CD8-positive, alpha-beta memory T cell (primary cell): ENCODE data around the gene SPATA6. TPM values are rescaled to one million over a fixed set of nuclear protein-coding genes. Genes with fewer than 3 reads are reported as not detected.

Experiments used
- CTCF ChIA-PET: fragments of 350-600 bp; sonication (Branson Sonifier 250); formaldehyde crosslinking; loops from one replicate; lab custom pipeline; 2021; ENCODE audit warnings: antibody characterized with exemption; lab: Charles Lee
- POLR2A ChIA-PET: fragments of 350-600 bp; sonication (Branson Sonifier 250); formaldehyde crosslinking; loops from one replicate; lab custom pipeline; 2021; ENCODE audit warnings: antibody characterized with exemption; lab: Charles Lee
- DNase-seq, 5 donors: peaks; one replicate each; pipeline versions ENCODE4 v3.0.0 to v3.0.0-alpha.2; 2020 to 2022; ENCODE audit warnings: mixed read lengths in 1 of 5
- H3K27ac ChIP-seq: one replicate; pipeline ENCODE4 v1.7.0; 2013; ENCODE audit warnings: low read depth, mild to moderate bottlenecking, low read length, moderate library complexity
- H3K27me3 ChIP-seq: 2 replicates; pipeline ENCODE4 v1.7.0; 2013; ENCODE audit warnings: low read length, mild to moderate bottlenecking; ENCODE audit not compliant: insufficient read depth, poor library complexity, severe bottlenecking
- H3K36me3 ChIP-seq: 2 replicates; pipeline ENCODE4 v1.7.0; 2013; ENCODE audit warnings: mild to moderate bottlenecking, low read length, moderate library complexity; ENCODE audit not compliant: insufficient read depth
- H3K4me1 ChIP-seq: 2 replicates; pipeline ENCODE4 v1.7.0; 2013; ENCODE audit warnings: mild to moderate bottlenecking, low read length, moderate library complexity; ENCODE audit not compliant: insufficient read depth
- H3K4me3 ChIP-seq: 2 replicates; pipeline ENCODE4 v1.7.0; 2013; ENCODE audit warnings: mild to moderate bottlenecking, low read length
- H3K9me3 ChIP-seq: 2 replicates; pipeline ENCODE4 v1.7.0; 2013; ENCODE audit warnings: mild to moderate bottlenecking, low read length
- H3K27ac Mint-ChIP-seq, 8 donors: one replicate each; pipeline ENCODE4 v1.8.0; 2020 to 2021; ENCODE audit warnings: mixed read lengths in 8 of 8, mild to moderate bottlenecking in 6 of 8, inconsistent platforms in 3 of 8, moderate library complexity in 3 of 8
- H3K27me3 Mint-ChIP-seq, 2 donors: one replicate each; pipeline ENCODE4 v1.8.0; 2020 to 2021; ENCODE audit warnings: mixed read lengths in 2 of 2, mild to moderate bottlenecking in 1 of 2, moderate library complexity in 1 of 2
- H3K36me3 Mint-ChIP-seq, 3 donors: one replicate each; pipeline ENCODE4 v1.8.0; 2020 to 2021; ENCODE audit warnings: mixed read lengths in 3 of 3, inconsistent platforms in 1 of 3, mild to moderate bottlenecking in 1 of 3
- H3K4me1 Mint-ChIP-seq, 3 donors: one replicate each; pipeline ENCODE4 v1.8.0; 2020 to 2021; ENCODE audit warnings: mixed read lengths in 3 of 3, inconsistent platforms in 1 of 3, mild to moderate bottlenecking in 1 of 3
- H3K4me3 Mint-ChIP-seq, 7 donors: one replicate each; pipeline ENCODE4 v1.8.0; 2020 to 2021; ENCODE audit warnings: mixed read lengths in 7 of 7, mild to moderate bottlenecking in 6 of 7, moderate library complexity in 4 of 7, inconsistent platforms in 2 of 7
- H3K9me3 Mint-ChIP-seq, 5 donors: one replicate each; pipeline ENCODE4 v1.8.0; 2020 to 2022; ENCODE audit warnings: mixed read lengths in 5 of 5, mild to moderate bottlenecking in 3 of 5, moderate library complexity in 2 of 5, inconsistent platforms in 1 of 5
- polyA plus RNA-seq: library from polyadenylated mRNA; unstranded; fragments of 300-500 nt; fragmentation: Illumina TruSeq; gene quantifications from one replicate; pipeline ENCODE4 v1.2.3, GENCODE V29; 2021
- total RNA-seq, 2 experiments: library from RNA; stranded (reverse); gene quantifications; one replicate each; pipeline ENCODE4 v1.2.3, GENCODE V29; 2021

SPATA6 gene
- total and polyA plus RNA-seq, 3 experiments from 2014 or later: 0.35 to 1.6 (median 0.72) TPM

- no peaks in the 10 kb centered on the region for H3K27me3 ChIP-seq
- no peaks in the 10 kb centered on the region for H3K4me1 ChIP-seq
- CTCF ChIA-PET: no interaction called here
- Mint-ChIP-seq H3K36me3 (no peaks in the 10 kb centered on the region), H3K27me3 (peaks cover 2 to 6% of the 10 kb centered on the region in 2 donors), H3K4me1 (no peaks in the 10 kb centered on the region), H3K4me3 (no peak overlapping the region), H3K9me3 (peaks cover 0 to 3% (median 0%) of the 10 kb centered on the region in 5 donors), H3K27ac (no peak overlapping the region)
- H3K9me3 ChIP-seq: no peaks in the 10 kb centered on the region
- H3K27ac ChIP-seq: no peak overlapping the region
- DNase-seq: no peak
- H3K36me3 ChIP-seq: no peaks in the 10 kb centered on the region
- POLR2A ChIA-PET: no interaction called here
- no peak overlapping the region for H3K4me3 ChIP-seq
Measured at GRCh38 chr1:48418742-48419141, 53.3 kb downstream of the SPATA6 start.

- Mint-ChIP-seq H3K9me3 (peaks cover 0 to 3% (median 0%) of the 10 kb centered on the region in 5 donors), H3K36me3 (no peaks in the 10 kb centered on the region), H3K27me3 (peaks cover 2 to 6% of the 10 kb centered on the region in 2 donors), H3K4me1 (no peaks in the 10 kb centered on the region), H3K4me3 (no peak overlapping the region), H3K27ac (no peak overlapping the region)
- no peaks in the 10 kb centered on the region for H3K9me3 ChIP-seq
- ChIA-PET CTCF (no interaction called here), POLR2A (no interaction called here)
- H3K27ac ChIP-seq: no peak overlapping the region
- no peaks in the 10 kb centered on the region for H3K36me3 ChIP-seq
- H3K4me3 ChIP-seq: no peak overlapping the region
- DNase-seq: no peak
- H3K4me1 ChIP-seq: no peaks in the 10 kb centered on the region
- H3K27me3 ChIP-seq: no peaks in the 10 kb centered on the region
Measured at GRCh38 chr1:48415050-48415449, 57.0 kb downstream of the SPATA6 start.

DNA sequence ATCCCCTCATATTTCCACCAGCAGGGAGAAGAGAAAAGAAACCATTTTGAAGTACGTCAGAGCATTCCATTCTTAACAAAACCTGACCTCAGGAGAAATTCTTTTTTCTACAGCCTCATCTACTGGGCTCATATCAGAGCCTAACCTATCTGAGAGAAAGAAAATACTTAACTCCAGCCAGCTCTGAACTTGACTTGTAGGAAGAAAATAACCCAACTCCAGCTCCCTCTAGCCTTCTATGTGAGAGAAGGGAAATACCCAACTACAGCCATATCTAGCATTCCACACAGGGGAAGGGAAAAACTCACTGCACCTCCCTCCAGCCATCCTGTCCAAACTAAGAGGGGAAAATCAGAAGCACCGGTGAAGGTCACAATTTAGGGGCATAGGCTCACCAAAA lies 57.7 kb downstream of the SPATA6 start:
- Histone ChIP-seq H3K4me1 (no peaks in the 10 kb centered on the region), H3K27me3 (no peaks in the 10 kb centered on the region), H3K27ac (no peak overlapping the region), H3K9me3 (no peaks in the 10 kb centered on the region), H3K36me3 (no peaks in the 10 kb centered on the region), H3K4me3 (no peak overlapping the region)
- Mint-ChIP-seq H3K4me3 (no peak overlapping the region), H3K27me3 (peaks cover 2 to 6% of the 10 kb centered on the region in 2 donors), H3K36me3 (no peaks in the 10 kb centered on the region), H3K9me3 (peaks cover 0 to 3% (median 0%) of the 10 kb centered on the region in 5 donors), H3K27ac (no peak overlapping the region), H3K4me1 (no peaks in the 10 kb centered on the region)
- DNase-seq: no peak
- CTCF ChIA-PET: no interaction called here
- POLR2A ChIA-PET: no interaction called here

DNA sequence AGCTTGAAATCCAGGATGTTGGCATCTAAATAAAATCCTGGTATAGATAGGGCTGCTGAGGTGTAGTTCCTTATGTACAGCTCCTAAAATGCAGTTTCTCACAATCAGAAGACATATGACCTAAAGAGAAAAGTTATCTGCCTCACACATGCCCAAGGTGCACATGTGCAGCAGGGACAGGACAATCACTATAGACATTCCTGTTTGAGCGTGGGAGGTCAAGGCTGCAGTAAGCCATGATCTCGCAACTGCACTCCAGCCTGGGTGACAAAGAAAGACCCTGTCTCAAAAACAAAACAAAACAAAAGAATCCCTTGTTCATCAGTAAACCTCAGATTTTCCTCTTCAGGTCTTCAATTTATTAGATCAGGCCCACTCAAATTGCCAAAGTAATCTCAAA lies 66.1 kb downstream of the SPATA6 start:
- no peaks in the 10 kb centered on the region for H3K4me1 Mint-ChIP-seq

DNA sequence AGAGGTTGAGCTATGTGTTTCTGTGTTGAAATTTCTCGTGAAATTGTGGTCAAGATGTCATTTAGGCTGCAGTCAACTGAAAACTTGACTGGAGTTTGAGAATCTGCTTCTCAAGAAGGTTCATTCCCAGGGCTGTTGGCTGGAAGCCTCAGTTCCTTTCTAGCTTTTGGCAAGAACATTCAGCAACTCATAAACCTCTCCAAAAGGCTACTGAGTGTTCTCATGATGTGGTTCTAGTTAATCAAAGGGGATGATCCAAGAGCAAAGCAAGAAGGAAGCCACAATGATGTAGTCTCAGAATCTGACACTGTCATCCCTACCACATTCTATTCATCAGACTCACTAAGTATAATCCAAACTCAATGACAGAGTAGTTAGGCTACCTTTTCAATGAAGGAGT lies 66.6 kb downstream of the SPATA6 start:
- H3K4me3 Mint-ChIP-seq: no peak overlapping the region
- peaks cover 0 to 3% (median 1%) of the 10 kb centered on the region in 5 donors for H3K9me3 Mint-ChIP-seq
- H3K27me3 ChIP-seq: no peaks in the 10 kb centered on the region
- H3K9me3 ChIP-seq: no peaks in the 10 kb centered on the region
- H3K36me3 Mint-ChIP-seq: peaks cover 0 to 4% (median 0%) of the 10 kb centered on the region in 3 donors
- no peaks in the 10 kb centered on the region for H3K4me1 Mint-ChIP-seq
- no peak overlapping the region for H3K27ac Mint-ChIP-seq
- ChIA-PET CTCF (no interaction called here), POLR2A (no interaction called here)
- H3K4me1 ChIP-seq: no peaks in the 10 kb centered on the region
- H3K27me3 Mint-ChIP-seq: peaks cover 0 to 2% of the 10 kb centered on the region in 2 donors
- no peaks in the 10 kb centered on the region for H3K36me3 ChIP-seq
- no peak overlapping the region for H3K27ac ChIP-seq
- no peak for DNase-seq
- no peak overlapping the region for H3K4me3 ChIP-seq

More for the DNA sequence above, 66.1 kb downstream of the SPATA6 start:
- DNase-seq: no peak
- Mint-ChIP-seq H3K4me3 (no peak overlapping the region), H3K9me3 (peaks cover 0 to 3% (median 1%) of the 10 kb centered on the region in 5 donors), H3K27ac (no peak overlapping the region), H3K36me3 (peaks cover 0 to 2% (median 0%) of the 10 kb centered on the region in 3 donors), H3K27me3 (peaks cover 0 to 2% of the 10 kb centered on the region in 2 donors)
- no peak overlapping the region for H3K4me3 ChIP-seq
- no peaks in the 10 kb centered on the region for H3K36me3 ChIP-seq
- H3K27ac ChIP-seq: no peak overlapping the region
- H3K27me3 ChIP-seq: no peaks in the 10 kb centered on the region
- no peaks in the 10 kb centered on the region for H3K9me3 ChIP-seq
- ChIA-PET CTCF (no interaction called here), POLR2A (no interaction called here)
- no peaks in the 10 kb centered on the region for H3K4me1 ChIP-seq

GRCh38 chr1:48402599-48402998 lies 69.4 kb downstream of the SPATA6 start:
- H3K4me3 Mint-ChIP-seq: no peak overlapping the region
- Histone ChIP-seq H3K4me3 (no peak overlapping the region), H3K27ac (no peak overlapping the region), H3K27me3 (no peaks in the 10 kb centered on the region), H3K4me1 (no peaks in the 10 kb centered on the region), H3K9me3 (no peaks in the 10 kb centered on the region), H3K36me3 (no peaks in the 10 kb centered on the region)
- ChIA-PET POLR2A (no interaction called here), CTCF (no interaction called here)
- no peak for DNase-seq
- peaks cover 0 to 4% (median 0%) of the 10 kb centered on the region in 5 donors for H3K9me3 Mint-ChIP-seq
- H3K36me3 Mint-ChIP-seq: peaks cover 0 to 4% (median 0%) of the 10 kb centered on the region in 3 donors
- H3K4me1 Mint-ChIP-seq: no peaks in the 10 kb centered on the region
- peaks cover 0 to 2% of the 10 kb centered on the region in 2 donors for H3K27me3 Mint-ChIP-seq
- H3K27ac Mint-ChIP-seq: no peak overlapping the region

GRCh38 chr1:48396208-48396607 lies 75.8 kb downstream of the SPATA6 start:
- ChIA-PET CTCF (no interaction called here), POLR2A (no interaction called here)
- H3K36me3 ChIP-seq: no peaks in the 10 kb centered on the region
- DNase-seq: no peak
- Mint-ChIP-seq H3K9me3 (peaks cover 0 to 2% (median 0%) of the 10 kb centered on the region in 5 donors), H3K27ac (no peak overlapping the region), H3K4me3 (no peak overlapping the region), H3K27me3 (peaks cover 0 to 2% of the 10 kb centered on the region in 2 donors), H3K36me3 (peaks cover 0 to 4% (median 0%) of the 10 kb centered on the region in 3 donors), H3K4me1 (no peaks in the 10 kb centered on the region)
- no peak overlapping the region for H3K27ac ChIP-seq
- H3K27me3 ChIP-seq: no peaks in the 10 kb centered on the region
- H3K9me3 ChIP-seq: no peaks in the 10 kb centered on the region
- no peak overlapping the region for H3K4me3 ChIP-seq
- no peaks in the 10 kb centered on the region for H3K4me1 ChIP-seq

GRCh38 chr1:48391926-48392325 lies 80.1 kb downstream of the SPATA6 start:
- no peaks in the 10 kb centered on the region for H3K4me1 Mint-ChIP-seq
- no peak for DNase-seq
- H3K4me3 Mint-ChIP-seq: no peak overlapping the region
- Histone ChIP-seq H3K9me3 (no peaks in the 10 kb centered on the region), H3K27me3 (no peaks in the 10 kb centered on the region), H3K4me3 (no peak overlapping the region), H3K36me3 (no peaks in the 10 kb centered on the region), H3K27ac (no peak overlapping the region), H3K4me1 (no peaks in the 10 kb centered on the region)
- ChIA-PET POLR2A (no interaction called here), CTCF (no interaction called here)
- peaks cover 0 to 3% (median 0%) of the 10 kb centered on the region in 5 donors for H3K9me3 Mint-ChIP-seq
- H3K36me3 Mint-ChIP-seq: no peaks in the 10 kb centered on the region
- no peak overlapping the region for H3K27ac Mint-ChIP-seq
- no peaks in the 10 kb centered on the region for H3K27me3 Mint-ChIP-seq
